ENCODE data around the gene CAMKV.
"Not testable (repeated sequence)": the region's sequence is repeated elsewhere in the genome, so short reads cannot be mapped to it uniquely, and the experiment has no call there.

The CAMKV gene

DNA sequence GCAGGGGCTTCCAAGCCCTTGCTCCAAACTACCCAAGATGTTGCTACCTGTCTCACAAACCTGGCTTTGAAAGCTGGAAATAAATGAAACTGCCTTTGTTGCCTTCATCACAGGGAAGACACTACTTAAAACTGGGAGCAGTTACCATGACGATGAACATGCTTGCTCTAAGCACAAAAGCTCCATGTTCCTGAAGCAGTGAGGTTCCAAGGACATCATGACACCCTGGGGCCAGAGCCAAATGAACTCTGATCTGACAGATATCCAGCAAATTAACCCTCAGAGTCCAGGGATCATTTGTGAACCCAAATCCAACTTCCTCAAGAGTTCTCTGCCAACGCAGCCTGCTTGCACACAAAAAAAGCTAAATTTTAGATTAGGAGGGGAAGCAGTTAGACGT is 24.0 kb downstream of the CAMKV start:
- no peak for DNase-seq (ENCODE audit: low spot score)

- no peak for DNase-seq (ENCODE audit: low spot score)
Measured at GRCh38 chr3:49844464-49845183, 25.1 kb downstream of the CAMKV start.

DNA sequence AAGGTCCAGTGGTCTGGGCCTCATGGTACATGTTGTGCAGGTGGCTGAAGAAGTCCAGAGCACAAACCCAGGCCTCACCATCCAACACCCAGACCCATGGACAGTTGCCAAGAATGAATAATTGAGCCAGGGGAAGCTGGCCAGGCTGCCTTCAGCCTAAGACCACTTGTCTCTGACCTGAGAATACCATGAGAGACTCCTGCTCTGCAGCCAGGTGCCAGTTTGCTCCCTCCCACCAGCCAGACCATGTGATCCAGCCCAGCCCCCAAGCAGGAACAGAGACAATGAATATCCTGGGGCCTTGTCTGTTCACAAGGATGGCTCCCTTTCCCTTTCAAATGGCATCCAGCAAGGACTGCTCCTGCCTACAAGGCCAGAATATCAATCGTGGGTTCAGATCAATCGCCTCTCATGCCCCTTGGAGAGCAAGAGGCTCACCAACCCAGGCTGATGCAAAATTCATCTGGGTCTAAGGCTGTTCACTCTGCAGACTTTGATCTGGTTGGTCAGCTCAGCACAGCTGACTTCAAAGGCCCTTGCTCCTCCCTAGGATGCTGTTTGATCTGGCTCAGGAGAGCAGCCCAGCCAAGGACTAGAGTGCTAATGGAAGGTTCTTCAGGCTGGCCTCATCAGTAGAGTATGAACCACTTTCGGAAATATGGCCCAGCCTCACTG is 26.7 kb downstream of the CAMKV start:
- DNase-seq (ENCODE audit: low spot score) = no peak

DNA sequence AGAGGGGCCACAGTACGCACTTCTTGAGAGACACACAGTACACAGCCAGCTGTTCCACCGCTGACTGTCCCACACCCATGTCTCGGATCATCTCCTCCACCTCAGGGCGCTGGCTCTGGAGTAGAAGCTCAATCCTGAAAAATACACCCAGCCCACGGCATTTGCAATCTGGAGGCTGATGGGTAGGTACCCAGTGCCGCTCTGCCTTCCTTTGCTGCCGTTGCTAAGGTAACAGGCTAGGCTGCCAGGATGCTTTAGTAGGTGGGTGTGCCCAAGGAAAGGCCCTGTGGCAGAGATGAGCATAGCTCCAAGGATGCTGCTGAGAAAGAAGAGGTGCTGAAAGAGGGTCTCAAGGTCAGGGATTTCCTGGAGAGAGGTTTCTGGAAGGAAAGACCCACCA is 27.9 kb downstream of the CAMKV start:
- DNase-seq (ENCODE audit: low spot score) = no peak

- DNase-seq (ENCODE audit: low spot score) = no peak
Measured at GRCh38 chr3:49841126-49841696, 28.5 kb downstream of the CAMKV start.

GRCh38 chr3:49840388-49840787 is 29.3 kb downstream of the CAMKV start:
- DNase-seq (ENCODE audit: low spot score) = no peak

- DNase-seq (ENCODE audit: low spot score) = peak; percentile 71
Measured at GRCh38 chr3:49839193-49839809, 30.4 kb downstream of the CAMKV start.

DNA sequence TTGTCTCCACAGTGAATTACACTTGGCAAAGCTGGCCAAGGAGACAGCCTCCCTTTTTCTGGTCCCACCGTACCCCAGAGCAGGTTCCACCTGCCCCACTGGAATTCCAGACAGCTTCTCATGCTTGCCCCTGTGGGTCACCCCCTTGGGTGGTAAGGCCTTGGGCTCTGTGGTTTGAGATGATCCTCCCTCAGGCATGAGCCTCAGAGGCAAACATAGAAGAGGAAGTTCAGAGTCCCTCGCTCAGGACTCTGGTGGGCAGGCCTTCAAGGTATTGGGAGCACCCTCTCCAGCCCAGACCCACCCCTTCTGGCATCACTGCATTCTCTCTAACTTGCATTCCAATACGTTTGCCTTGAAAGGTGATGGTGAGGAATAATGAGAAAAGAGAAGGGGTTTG is 38.4 kb downstream of the CAMKV start:
- DNase-seq (ENCODE audit: low spot score) = no peak

DNA sequence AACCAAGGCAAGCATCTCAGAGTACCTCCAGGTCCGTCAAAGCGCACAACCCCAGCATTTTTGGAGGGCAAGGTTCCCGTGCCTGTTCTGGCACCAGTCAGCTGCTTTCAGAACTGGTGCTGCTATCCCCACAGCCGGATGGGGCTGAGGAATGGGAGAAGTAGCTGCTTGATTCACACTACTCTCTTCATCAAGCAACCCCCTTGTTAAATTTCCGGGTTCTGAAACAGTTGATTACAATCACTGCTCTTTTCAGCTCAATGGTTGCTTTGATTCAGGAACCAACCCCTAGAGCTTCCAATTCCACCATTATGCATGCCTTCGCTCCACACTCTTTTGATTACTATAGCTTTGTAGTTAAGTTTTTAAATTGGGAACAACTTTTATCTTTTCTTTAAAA is 43.7 kb downstream of the CAMKV start:
- no peak for DNase-seq (ENCODE audit: low spot score)

- DNase-seq (ENCODE audit: low spot score) = not testable (repeated sequence)
Measured at GRCh38 chr3:49823131-49823530, 46.6 kb downstream of the CAMKV start.

GRCh38 chr3:49813497-49814174 is 56.1 kb downstream of the CAMKV start, which contains the start of gene UBA7:
Gene UBA7 (minus strand): TSS chr3:49813953. CDS start chr3:49813787, 166 bp downstream.
- peak; percentile 69 for DNase-seq (ENCODE audit: low spot score)

DNA sequence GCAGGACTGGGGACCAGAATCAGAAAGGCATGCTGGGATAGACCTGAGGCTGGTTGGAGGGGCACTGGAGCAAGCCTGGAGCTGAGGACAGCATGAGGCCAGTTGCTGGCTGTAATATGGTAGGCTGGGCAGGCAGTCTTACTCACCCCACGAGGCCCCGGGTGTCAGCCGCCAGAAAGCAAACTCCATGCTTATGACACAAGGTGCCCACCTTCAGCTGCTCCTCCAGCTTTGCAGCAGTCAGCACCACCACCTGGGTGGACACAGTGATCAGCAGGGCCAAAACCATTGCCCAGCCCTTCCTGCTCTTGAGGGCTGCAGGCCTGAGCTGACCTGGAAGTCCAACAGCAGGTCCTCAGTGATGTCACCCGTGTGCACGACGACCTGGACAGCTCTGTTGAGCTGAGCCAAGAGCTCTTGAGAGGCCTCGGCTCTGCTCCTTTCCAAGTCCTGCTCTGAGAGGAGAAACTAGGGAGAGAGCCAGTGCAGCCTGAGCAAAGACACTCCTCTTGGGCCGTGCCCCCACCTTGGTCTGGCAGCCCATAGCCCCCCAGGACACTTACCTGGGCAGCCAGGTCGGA is 56.7 kb downstream of the CAMKV start:
- no peak for DNase-seq (ENCODE audit: low spot score)

Measured in LoVo (cell line).